LNCAP (cell line): ENCODE measurements around the gene CLPTM1L.
A peak's percentile ranks its signal among the peaks of the same experiment; 100 is the strongest.

ENCODE experiments used
- CTCF ChIP-seq: fragments of 450-650 bp; IDR thresholded peaks from 2 replicates; pipeline ENCODE4 v1.5.1; 2017; ENCODE audit warnings: mild to moderate bottlenecking

The CLPTM1L gene

GRCh38 chr5:1383886-1384401, 39.0 kb upstream of the CLPTM1L start:
- TF ChIP-seq CTCF, result no peak

DNA sequence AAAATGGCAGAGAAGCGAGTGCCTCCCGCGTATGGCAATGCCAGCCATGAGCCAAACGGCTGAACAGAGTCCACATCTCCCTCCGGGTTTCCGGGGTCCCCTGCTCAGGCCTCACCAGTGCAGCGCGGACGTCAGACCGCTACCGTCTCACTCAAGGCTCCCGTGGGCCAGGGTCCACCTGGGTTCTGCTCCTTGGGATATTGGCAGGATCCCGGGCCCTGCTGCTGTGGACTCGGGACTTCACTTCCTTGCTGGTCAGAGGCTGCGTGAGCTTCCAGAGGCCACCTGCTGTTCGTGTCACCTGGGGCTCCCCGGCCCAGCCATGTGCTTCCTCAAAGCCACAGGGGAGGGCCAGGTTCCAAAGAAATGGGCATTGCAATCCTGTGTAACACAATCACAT, 38.4 kb upstream of the CLPTM1L start:
- no peak for TF ChIP-seq CTCF

DNA sequence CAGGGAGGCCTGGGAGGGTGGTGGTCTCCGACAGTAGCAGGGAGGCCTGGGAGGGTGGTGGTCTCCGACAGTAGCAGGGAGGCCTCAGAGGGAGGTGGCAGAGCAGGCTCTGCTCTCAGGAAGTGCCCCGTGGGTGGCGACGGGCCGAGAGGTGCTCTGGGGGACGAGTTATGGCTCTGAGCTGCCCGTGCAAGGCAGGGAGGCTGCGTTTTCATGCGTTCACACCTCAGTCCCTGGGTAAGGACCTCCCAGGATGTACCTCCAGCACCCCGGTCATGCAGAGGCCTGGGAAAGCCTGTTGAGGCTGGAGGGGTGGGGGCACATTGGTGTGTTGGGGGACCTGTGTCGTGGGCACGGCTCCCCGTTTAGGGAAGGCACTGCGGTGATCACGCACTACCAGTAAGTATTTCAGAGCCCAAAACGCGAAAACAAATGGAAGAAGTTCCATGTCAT, 37.4 kb upstream of the CLPTM1L start:
- no peak for TF ChIP-seq CTCF

- no peak for TF ChIP-seq CTCF
These were observed 36.7 kb upstream of the CLPTM1L start for GRCh38 chr5:1381370-1382247.

GRCh38 chr5:1380910-1381309, 36.0 kb upstream of the CLPTM1L start:
- no peak for TF ChIP-seq CTCF

DNA sequence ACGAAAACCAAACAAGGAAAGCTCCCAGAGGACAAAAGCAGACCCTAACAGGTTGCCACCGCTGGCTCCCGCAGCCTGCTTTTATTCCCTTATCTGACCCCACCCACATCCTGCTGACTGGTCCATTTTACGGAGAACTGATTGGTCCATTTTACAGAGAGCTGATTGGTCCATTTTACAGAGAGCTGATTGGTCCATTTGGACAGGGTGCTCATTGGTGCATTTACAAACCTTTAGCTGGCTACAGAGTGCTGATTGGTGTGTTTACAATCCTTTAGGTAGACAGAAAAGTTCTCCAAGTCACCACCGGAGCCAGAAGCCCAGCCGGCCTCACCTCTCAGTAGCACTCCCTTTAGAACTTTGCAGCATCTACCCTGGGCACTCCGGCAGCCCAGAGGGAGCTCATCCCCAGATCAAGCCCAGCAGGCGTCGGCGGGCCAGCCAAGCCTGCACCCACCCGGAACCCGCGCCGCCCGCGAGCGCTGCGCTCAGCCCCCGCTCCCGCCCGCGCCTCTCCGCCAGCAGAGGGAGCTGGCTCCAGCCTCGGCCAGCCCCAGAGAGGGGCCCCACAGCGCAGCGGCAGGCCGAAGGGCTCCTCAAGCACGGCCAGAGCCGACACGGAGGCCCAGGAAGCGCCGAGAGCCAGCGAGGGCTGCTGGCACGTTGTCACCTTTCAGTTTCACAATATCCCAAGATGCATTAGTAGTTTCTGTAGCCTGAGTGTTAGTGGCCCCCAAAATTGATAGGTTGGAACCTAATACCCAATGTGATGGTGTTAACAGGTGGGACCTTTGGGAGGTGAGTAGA, 35.3 kb upstream of the CLPTM1L start:
- peak; percentile 32 for TF ChIP-seq CTCF

DNA sequence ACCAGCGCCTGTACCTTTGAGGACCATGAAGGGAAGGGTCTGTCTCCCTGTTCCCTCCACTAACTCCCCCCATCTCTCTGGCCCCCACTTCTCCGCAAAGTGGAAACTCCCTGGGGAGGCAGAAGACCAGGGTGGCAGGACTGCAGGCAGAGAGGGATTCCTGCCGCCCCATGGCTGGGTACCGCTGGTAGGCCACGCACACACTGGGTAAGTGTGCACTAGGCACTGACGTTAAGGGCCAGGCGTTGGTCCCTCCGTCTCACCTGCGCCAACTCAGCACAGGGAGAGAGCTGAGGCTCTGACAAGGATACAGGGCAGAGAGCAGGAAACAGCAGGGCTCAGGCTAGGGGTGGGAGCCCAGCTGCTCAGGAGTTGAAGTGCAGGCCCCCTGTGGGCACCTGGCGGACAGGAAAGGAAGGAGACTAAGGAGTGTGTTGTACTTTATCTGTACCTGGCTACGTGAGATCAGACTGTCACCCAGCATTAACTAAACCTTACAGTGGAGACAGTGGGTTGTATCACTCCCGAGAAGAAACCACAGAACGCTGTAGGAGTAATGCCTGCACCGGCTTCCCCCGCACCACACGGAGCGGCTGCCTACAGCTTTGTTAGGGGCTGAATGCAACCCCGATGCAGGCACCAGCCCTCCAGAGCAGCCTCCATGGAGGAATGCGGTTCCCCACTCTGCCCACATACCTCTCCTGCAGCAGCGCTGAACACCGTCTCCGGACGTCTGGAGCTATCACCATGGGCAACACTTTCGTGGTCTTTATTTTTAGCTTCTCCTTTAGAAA, 34.2 kb upstream of the CLPTM1L start:
- no peak for TF ChIP-seq CTCF
